DND-41 (cell line): Measurements from ENCODE around the gene WNT5A.

Source experiments
- EZH2 ChIP-seq: IDR thresholded peaks from 3 replicates; pipeline ENCODE4 v1.6.1; 2012; ENCODE audit warnings: borderline replicate concordance, low read depth, mild to moderate bottlenecking, moderate library complexity, low read length, inconsistent platforms; ENCODE audit not compliant: severe bottlenecking
- TF ChIP-seq, protein P1 (sequence below): IDR thresholded peaks from 2 replicates; pipeline ENCODE4 v1.5.1; 2012; ENCODE audit warnings: borderline replicate concordance, low read length, moderate library complexity, mild to moderate bottlenecking; ENCODE audit not compliant: poor library complexity, severe bottlenecking; ENCODE audit errors: extremely low read depth

DNA sequence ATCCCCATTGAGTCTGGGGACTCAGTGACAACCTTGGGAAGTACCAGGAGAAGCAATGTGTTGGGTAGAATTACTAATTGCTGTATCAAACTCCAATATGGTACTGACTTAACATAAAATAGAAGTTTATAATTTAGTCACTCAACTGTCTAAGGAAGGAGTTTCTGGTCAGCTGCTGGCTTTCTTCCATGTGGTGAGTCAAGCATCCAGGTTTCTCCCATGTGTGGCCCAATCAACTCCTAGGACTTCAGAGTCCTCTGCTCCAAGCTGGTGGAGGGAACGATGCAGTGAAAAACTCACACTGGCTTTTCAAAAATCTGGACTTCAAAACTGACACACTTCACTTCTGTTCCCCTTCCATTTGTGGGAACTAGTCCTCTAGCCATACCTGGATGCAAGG lies 25.2 kb downstream of the WNT5A start:
- TF ChIP-seq, protein P1, sequence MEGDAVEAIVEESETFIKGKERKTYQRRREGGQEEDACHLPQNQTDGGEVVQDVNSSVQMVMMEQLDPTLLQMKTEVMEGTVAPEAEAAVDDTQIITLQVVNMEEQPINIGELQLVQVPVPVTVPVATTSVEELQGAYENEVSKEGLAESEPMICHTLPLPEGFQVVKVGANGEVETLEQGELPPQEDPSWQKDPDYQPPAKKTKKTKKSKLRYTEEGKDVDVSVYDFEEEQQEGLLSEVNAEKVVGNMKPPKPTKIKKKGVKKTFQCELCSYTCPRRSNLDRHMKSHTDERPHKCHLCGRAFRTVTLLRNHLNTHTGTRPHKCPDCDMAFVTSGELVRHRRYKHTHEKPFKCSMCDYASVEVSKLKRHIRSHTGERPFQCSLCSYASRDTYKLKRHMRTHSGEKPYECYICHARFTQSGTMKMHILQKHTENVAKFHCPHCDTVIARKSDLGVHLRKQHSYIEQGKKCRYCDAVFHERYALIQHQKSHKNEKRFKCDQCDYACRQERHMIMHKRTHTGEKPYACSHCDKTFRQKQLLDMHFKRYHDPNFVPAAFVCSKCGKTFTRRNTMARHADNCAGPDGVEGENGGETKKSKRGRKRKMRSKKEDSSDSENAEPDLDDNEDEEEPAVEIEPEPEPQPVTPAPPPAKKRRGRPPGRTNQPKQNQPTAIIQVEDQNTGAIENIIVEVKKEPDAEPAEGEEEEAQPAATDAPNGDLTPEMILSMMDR = no peak
- TF ChIP-seq EZH2 = no peak
